ENCODE data around the gene SALL1.

- no peak for TF ChIP-seq POLR2AphosphoS5 (IDR thresholded peaks at IDR 0.05; ENCODE audit: insufficient read depth, low read depth, low read length)
- no peak for TF ChIP-seq POLR2A (IDR thresholded peaks at IDR 0.05; ENCODE audit: low read depth, low read length)
- TF ChIP-seq CTCF (IDR thresholded peaks at IDR 0.05; ENCODE audit: extremely low read depth in 1 of 2, insufficient read depth in 1 of 2, low read depth in 1 of 2, low read length in 2 of 2): no peak
- no peak for TF ChIP-seq FOS (IDR thresholded peaks at IDR 0.05; ENCODE audit: borderline replicate concordance, insufficient read depth, low read length)
- TF ChIP-seq EZH2 (IDR thresholded peaks at IDR 0.05; ENCODE audit: borderline replicate concordance, low read depth, low read length, severe bottlenecking): peak; percentile 86
Observed at GRCh38 chr16:51150165-51150887, 744 bp downstream of the SALL1 start.
